ENCODE data around the gene AFG1L.

The AFG1L gene

DNA sequence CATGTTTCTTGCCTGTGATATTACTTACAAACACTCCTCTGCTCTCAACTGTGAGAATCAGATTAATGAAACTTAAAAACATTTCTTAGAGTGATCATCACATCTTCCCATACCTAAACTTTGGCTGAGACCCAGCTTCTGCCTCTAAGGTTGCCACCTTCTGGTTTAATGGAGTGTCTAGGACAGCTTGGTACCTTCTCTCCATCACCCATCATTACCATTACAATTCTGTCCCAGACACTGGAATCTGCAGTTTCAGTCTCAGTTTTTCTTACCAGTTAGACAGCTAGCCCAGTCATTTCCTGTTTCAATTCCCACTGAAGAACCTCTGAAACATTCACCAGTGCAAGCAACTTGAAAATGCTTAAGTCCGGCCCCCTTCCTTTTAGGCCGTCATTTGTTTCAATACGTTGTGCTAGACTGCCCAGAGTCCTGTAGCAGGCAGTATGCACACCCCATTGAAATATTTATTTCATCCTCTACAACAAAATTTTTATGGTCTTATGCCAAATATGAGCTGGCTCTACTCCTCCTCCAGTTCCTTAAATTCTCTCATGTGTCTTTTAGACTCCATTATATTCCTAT, 158.8 kb downstream of the AFG1L start:
- DNase-seq (ENCODE audit: low read depth), result no peak

DNA sequence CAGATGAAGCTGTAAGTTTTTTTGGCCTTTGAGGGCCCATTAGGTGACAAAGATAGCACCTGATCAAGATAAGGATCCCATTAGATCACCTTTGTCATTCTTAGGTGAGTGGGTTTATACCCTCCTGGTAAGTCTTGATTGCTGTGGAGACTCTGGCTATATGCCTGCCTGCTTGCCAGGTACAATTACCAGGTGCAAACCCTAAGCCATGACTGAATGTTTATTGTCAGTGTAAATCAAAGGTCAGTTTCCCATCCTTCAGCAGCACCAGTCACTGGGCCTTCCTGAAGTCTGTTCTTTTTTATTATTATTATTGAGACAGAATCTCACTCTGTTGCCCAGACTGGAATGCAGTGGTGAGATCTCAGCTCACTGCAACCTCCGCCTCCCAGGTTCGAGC, 159.5 kb downstream of the AFG1L start:
- no peak for DNase-seq (ENCODE audit: low read depth)

DNA sequence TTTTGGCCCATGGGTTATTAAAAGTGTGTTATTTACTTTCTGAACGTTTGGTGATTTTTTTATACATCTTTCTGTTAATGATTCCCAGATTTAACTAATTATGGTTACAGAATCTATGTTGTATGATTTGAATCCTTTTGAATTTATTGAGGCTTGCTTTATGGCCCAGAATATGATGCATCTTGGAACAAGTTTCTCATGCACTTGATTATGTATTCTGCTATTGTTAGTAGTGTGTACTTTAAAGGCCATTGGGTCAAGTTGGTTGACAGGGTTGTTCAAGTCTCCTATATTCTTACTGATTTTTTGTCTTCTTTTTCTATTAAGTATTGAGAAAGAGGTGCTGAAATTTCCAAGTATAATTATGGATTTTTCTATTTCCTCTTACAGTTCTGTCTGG, 160.8 kb downstream of the AFG1L start:
- no peak for DNase-seq (ENCODE audit: low read depth)

DNA sequence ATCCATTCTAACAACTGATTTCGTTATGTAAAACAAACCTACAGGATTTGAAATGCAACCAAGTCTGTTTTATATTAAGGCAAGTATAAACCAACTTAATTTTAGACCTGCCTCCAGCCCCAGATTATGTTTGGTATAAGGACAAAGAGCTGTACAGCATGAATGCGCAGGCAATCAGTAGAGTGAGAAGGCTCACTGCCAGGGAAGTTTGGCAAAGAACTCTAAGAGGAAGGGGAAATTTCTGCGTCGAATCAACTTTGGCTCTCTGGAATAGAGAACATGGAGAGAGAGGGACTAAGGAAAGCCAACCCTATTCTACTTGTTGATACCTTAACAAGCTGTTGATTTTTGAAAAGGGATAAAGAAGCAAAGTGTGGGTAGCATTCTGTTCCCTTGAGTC, 168.9 kb downstream of the AFG1L start:
- no peak for DNase-seq (ENCODE audit: low read depth)

DNA sequence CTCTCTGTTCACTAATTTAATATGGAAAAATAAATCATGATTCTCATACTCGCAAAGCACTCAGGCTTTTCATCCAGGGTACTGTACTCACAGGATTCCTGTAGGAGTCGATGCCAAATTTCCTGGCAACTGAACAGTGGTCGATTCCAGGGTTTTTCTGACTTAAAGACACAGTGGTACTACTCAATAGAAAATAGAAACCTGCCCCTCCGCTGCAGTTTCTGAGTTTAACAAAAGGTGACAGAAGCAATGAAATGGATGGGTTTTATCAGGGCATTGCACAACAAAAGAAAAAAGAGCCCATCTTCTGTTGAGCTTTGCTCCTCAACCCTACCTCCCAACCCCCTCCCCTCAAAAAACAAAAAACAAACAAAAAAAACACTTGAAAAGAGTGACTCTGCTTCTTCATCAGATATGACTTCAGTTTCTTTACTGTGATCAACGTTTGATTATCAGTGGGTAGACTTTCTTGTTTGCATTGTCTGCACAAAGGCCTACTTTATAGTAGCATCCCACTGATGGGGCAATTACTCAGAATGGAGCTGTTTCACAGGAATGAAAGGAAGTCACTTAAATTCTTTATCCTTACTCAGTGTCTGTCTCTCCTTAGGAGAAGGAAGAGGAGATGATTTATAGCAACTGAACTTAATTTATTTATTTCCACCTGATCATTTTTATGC, 169.7 kb downstream of the AFG1L start:
- no peak for DNase-seq (ENCODE audit: low read depth)

DNA sequence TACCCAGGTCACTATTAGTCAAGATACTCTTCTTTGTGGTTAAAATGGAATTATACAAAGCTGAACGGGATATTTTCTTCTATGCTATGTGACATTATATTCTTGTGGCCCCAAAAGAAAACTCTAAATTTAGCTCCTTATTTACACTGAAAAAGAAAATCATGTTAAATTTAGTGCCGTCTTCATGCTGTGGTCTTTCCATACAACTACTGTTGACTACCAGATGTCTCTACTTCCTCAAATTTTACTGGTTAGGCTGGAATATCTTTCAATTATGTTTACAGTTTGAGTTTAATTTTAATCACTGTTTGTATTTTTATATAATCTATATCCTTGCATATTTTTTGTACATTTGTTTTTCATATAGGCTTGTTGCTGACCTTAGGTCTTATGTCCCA, 170.2 kb downstream of the AFG1L start:
- no peak for DNase-seq (ENCODE audit: low read depth)

DNA sequence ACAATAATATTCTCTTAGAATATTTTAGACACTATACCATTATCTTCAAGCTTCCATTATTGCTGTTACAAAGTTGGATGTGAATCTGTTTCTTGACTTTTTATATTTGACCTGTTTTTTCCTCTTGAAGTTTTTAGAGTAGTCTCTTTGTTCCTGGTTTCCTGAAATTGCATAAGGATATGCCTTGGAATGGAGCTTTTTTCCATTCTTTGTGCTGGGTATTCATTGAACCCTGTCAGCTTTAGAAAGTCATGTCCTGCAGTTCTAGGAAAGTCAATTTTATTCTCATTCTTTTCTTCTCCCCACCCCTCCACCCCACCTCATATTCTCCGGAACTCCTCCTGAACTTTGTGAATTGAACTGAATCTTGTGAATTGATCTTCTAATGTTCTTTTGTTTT, 173.5 kb downstream of the AFG1L start:
- no peak for DNase-seq (ENCODE audit: low read depth)

DNA sequence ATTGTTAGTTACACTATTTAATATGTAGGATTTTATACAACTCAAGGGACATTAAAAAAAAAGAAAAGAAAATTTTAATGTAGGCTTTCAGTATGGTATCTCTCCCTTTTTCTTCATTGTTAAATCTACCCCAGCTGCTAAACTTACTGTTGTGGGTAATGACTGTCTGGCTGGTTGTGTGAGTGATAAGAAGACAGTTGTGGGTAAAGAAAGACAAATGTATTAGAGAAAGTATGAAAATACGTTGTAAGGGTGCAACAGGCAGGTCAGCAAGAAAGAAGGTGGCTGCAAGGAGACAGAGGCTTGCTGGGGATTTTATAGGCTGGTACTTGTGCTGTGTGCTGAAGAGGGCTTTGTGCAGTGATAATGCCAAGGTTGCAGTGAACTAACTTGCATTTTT, 174.5 kb downstream of the AFG1L start:
- DNase-seq (ENCODE audit: low read depth), result no peak

DNA sequence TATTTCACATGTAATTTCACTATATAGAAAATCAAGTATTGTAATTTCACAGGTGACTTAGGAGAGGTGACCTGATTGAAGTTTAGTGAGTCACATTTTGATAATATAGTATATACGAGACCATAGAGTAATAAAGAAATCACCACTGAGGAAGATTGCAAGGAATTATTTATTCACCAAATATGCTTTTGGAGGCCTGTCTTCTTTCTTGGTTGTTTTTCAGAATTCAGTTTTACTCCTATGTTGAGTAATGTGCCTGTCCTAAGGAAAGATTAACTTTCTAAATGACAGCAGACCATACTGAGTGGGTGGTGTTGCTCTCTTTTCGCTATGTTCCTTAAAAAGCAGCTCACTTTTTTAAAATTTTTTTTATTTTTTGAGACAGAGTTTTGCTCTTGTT, 178.3 kb downstream of the AFG1L start:
- DNase-seq (ENCODE audit: low read depth), result no peak

DNA sequence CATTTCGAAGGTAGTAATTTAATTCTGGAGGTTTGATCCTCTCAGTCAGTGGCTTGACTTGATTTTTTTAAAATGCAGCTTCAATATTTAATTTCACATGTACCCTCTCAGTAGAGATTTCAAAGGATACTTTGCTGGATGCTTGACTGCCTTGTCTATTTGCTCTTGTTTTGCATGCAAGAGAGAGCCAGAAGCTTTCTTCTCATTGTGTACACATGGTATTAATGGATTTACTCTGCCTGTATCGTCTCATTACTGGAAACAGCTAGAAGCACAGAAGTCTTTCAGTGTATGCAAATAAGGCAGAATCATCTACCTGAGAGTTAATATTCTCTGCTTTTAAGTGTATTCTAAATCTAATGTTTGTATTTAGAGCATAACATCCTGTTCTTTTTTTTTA, 181.5 kb downstream of the AFG1L start:
- no peak for DNase-seq (ENCODE audit: low read depth)

DNA sequence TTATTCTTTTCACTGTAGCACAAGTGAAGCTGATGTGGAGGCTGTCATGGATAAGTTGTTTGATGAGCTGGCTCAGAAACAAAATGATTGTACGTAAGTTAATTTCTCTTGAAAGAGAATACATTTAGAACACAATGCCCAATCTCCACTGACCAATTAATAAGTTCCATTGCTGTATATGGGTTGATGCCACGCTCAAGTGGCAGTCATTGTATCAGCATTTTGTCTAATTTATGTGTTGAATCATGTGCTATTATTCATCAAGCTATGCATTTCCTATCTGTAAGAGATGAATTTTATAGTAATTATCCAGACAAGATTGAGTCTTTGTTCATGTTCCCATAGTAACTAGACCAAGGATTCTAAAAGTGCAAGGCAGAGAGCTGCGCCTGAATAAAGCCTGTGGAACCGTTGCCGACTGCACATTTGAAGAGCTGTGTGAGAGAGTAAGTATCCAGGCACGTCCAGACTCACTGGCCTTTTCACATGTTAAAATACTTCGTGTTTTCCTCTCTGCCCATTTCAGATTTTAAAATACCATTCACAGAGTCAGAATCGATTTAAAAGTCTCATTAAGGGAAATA, 182.1 kb downstream of the AFG1L start:
- no peak for DNase-seq (ENCODE audit: low read depth)

DNA sequence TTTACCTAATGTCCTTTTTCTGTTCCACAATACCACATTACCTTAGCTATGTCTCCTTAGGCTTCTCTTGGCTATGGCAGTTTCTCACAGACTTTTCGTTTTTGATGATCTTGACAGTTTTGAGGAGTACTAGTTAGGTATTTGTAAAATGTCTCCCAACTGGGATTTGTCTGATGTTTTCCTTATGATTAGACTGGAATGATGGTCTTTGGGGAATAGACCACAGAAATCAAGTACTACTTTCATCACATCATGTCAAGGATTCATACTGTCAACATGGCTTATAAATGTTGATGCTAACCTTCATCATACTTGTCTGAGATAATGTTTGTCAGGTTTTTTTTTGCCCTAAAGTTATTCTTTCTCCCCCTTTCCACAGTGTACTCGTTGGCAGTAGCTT, 187.7 kb downstream of the AFG1L start:
- no peak for DNase-seq (ENCODE audit: low read depth)

DNA sequence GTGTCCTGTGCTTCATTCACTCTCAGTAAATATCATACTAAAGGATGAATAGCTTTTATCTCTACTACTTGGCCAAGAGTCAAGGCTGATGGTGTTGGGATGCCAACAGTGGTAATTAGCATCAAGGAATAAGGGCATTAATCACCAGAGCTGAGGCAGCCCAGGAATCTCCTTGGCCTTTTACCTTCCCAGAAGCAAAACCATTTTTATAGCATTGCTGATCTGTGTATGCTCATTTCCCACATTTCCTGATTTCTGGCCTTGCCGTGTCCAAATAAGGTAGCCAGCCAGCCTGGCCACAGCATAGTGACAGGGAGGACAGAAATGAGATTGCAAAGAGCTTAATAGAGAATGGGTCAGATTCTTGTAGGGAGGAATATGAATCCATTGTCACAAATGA, 189.2 kb downstream of the AFG1L start:
- no peak for DNase-seq (ENCODE audit: low read depth)

DNA sequence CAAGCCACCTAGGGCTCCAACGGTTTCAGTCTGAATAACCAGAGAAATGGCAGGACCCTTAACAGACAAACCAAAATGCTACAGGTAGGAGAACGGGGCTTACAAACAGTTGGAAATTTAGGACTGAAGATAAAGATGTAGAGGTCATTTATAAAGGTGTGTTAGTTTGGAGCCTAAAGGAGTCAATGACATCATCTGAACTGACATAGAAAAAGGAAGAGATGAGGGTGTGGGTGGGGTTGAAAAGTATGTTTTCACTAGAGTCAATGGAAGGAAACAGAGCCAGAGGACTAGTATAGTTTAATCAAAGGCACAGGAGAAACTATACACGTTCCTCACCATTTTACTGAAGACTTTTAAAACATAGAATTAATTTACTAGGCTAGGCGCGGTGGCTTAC, 194.8 kb downstream of the AFG1L start:
- DNase-seq (ENCODE audit: low read depth), result no peak

DNA sequence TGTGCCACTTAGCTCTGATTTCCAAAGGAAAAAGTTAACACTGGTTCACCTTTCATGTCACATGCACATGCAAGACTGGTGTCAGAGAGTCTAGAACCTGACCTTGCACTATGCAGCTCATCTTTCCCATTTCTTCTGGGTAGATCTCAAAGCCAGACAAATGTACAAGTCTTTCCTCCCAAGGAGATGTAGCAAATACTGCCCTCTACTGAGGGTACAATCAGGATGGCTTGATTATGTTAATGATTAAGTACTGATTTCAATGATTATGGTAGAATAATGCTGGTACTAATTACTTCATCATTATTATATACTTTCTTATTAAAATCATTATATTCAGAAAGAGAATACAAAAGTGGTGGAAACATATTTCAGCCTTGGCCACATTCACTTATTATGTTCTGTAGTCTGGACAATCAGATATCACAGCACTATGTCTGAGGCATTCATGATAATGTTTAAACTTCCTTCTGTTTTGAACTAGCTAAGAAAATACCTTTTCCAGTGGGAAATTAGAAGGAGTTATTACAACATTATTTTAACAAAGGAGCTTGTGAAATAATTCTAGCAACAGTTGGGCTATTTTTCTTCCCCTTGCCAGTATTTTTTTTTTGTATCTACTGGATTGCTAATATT, 197.4 kb downstream of the AFG1L start:
- no peak for DNase-seq (ENCODE audit: low read depth)

DNA sequence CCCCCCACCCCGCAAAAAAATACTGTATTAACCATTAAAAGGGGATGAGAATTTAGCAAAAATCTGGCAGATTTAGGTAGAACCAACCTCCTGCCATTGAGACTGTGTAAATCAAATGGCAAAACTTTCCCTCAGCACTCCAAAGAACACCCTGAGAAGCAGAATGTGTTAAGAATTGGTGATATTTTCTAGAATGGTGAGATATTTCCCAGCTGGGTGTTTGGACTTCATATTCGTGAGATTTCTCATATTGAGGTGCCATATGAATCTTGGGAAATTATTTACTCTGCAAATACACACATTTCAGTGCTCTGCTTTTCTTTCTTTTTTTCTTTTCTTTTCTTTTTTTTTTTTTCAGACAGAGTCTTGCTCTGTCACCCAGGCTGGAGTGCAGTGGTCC, 199.6 kb downstream of the AFG1L start:
- no peak for DNase-seq (ENCODE audit: low read depth)

DNA sequence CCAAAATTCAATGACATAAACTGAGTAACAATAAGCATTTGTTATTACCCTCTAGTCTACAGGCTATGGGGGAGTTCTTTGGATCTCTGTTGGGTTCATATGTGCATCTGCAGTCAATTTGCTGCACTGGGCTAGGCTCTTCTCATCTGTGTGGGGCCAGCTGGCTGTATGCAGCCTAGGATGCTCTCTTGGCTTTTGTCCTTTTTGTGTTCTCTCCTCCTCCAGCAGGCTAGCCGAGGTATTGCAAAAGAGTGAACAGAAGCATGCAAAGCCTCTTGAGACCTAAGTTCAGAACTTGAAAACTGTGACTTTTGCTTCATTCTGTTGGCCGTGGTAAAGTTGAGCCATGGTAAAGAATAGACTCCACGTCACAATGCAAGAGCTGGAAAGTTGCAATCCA, 203.0 kb downstream of the AFG1L start:
- DNase-seq (ENCODE audit: low read depth), result no peak

DNA sequence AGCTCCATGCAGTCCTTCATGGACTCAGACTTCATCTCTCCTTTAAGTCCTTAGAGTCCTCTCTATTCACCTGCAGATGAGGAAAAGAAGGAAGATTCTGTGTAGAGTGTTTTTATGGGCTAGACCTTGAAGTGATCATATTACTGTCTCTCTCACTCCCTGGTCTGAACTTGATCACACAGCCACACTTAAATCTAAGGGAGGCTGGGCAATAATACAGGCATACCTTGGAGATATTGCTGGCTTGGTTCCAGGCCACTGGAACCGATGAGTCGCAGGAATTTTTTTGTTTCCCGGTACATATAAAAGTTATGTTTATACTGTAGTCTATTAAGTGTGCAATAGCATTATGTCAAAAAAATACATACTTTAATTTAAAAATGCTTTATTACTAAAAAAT, 206.7 kb downstream of the AFG1L start:
- DNase-seq (ENCODE audit: low read depth), result no peak

DNA sequence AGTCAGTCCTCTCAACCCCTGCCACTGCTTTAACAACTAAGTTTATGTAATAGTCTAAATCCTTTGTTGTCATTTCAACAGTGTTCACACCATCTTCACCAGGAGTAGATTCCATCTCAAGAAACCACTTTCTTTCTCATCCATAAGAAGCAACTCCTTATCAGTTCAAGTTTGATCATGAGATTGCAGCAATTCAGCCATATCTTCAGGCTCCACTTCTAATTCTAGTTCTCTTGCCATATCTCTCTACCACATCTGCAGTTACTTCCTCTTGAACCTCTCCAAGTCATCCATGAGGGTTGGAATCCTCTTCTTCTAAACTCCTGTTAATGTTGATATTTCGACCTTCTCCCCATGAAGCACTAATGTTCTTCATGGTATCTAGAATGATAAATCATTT, 208.0 kb downstream of the AFG1L start:
- no peak for DNase-seq (ENCODE audit: low read depth)

DNA sequence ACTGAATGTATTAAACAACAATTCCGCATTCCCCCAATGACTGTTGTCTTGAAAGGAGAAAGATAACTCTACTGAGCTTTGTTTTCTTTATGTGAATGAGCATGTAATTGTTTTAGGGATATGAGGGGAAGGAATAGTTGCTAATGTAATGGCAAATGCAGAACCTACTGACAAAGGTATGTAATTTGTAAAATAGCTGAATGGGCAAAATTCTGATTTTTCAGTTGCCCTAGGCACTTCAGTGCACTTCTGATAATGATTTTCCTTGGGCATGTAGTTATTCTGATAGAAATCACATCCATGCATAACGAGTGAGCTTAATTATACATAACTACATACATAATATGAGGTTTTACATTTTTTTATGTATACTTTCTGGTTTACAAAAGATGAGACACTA, 212.5 kb downstream of the AFG1L start:
- no peak for DNase-seq (ENCODE audit: low read depth)

DNA sequence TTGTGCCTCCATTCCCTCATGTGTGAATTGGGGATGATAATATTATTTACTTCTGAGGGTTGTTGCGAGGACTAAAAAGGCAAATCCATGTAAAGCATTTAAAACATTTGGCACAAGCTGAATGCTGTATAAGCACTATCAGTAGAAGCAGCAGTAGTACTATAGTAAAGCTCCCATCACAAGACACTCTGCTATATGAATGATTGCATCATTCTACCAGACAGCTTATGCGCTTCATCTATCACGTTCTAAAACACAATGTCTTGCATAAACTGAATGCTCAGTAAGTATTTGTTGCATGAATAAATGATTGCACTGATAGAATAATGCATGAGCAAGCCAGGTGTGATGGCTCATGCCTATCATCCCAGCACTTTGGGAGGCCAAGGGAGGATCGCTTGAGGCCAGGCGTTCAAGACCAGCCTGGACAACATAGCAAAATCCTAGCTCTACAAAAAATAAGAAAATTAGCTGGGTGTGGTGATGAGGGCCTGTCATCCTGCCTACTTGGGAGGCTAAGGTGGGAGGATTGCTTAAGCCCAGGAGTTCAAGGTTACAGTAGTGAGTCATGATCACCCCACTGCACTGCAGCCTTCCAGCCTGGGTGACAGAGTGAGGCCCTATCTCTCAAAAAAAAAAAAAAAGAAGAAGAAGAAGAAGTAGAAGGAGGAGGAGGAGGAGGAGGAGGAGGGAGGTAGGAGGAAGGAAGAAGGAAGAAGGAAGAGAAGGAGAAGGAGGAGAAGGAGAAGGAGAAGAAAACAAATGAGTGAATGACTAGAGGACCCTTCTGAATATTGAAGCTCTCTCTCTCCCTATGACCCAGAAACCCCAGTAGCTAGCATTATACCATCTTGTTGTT, 215.8 kb downstream of the AFG1L start:
- no peak for DNase-seq (ENCODE audit: low read depth)

DNA sequence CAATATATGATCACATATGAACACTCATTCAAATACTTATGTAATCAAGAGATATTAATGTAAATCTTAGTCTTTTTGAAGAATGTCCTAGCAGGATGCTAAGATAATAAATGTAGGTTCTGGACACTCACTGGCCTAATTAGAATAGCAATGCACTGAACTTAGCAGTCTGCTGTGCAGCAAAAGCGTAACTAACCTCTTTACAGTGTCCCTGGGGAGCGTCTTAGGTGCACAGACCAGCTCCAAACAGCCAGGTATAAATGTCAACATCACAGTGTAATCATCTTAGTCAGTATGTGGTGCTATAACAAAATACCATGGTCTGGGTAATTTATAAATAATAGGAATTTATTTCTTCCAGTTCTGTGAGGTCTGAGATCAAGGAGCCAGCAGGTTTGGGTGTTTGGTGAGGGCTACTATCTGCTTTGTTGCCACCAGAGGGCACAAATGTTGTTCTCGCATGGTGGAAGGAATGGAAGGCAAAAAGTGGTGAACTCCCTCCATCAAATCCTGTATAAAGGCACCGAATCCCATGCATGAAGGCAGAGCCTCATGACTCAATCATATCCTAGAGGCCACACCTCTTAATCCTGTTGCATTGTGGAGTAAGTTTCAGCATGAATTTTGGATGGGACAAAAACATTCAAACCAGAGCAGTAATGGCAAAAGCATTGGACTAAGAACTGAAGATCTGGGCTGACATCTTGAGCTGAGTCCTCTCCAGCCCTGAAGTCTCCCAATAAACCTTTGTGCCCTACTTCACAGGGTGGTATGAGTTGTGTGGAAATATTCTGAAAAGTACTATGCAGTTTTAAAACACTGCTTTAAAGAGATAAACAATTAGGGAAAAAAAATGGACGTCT, 224.1 kb downstream of the AFG1L start:
- DNase-seq (ENCODE audit: low read depth), result no peak
